ENCODE data around the gene UFSP1.

UFSP1 gene

GRCh38 chr7:100895956-100896731 lies 6.6 kb upstream of the UFSP1 start:
- DNase-seq (ENCODE audit: low read depth), result no peak

DNA sequence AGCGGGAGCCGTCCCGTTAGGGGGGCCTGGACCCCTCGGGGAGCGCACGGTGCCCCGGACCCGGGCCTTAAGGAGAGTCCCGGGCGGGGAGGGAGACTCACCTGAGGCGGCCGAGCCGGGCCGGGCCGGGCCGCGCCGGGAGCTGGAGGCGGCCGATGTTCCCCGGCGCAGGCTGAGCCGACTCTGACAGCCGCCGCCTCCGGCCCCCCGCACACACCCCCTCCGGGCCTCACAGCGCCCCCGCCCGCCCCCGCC lies 6.1 kb upstream of the UFSP1 start, which contains the start of gene ACHE:
TSS of gene ACHE (minus strand) at position 188 of the 255 bp plus-strand sequence. CDS start 1,656 bp downstream, outside the sequence.
- DNase-seq (ENCODE audit: low read depth), result no peak

DNA sequence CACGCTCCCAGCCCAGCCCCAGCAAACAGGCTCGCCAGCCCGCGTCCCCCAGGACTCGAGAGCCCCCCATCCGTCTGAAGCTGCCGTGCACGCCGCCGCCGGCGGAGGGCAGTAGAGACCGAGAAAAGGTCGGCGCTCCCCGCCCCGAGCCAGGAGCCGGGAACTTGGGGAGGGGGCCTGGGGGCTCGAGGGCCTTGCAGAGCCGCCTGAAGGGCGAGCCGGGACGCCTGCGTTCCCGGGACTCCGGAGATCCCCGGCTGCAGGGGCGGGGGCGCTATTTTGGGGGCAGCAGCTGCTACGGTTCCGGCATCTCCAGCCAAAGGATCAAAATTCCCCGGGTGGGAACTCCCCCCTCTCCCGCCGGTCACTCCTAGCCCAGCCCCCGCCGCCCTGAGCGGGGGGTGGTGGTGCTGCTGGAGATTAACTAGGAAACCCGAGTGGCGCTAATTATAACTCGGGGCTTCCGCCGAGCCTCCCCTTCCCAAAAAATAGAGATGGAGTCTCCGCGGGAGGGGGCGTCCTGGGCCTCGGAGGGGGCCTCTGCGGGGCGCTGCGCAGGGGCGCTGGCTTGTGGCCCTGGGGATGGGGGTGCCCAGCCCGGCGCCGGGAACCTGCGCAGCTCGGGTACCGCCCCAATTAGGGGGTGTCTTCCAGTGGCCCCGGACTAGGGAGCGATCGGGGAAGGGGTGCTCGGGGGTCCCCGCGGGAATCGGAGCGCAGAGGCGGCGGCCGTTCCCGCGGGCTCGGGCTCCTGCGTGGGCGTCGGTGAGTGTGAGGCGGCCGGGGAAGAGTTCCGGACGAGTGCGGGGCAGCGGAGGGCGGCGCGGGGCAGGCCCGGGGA lies 5.6 kb upstream of the UFSP1 start:
- no peak for DNase-seq (ENCODE audit: low read depth)

- no peak for DNase-seq (ENCODE audit: low read depth)
These were observed 4.6 kb upstream of the UFSP1 start for GRCh38 chr7:100893910-100894721.

GRCh38 chr7:100893318-100893895 lies 3.9 kb upstream of the UFSP1 start:
- DNase-seq (ENCODE audit: low read depth), result no peak

- no peak for DNase-seq (ENCODE audit: low read depth)
These were observed 3.1 kb upstream of the UFSP1 start for GRCh38 chr7:100892364-100893317.

DNA sequence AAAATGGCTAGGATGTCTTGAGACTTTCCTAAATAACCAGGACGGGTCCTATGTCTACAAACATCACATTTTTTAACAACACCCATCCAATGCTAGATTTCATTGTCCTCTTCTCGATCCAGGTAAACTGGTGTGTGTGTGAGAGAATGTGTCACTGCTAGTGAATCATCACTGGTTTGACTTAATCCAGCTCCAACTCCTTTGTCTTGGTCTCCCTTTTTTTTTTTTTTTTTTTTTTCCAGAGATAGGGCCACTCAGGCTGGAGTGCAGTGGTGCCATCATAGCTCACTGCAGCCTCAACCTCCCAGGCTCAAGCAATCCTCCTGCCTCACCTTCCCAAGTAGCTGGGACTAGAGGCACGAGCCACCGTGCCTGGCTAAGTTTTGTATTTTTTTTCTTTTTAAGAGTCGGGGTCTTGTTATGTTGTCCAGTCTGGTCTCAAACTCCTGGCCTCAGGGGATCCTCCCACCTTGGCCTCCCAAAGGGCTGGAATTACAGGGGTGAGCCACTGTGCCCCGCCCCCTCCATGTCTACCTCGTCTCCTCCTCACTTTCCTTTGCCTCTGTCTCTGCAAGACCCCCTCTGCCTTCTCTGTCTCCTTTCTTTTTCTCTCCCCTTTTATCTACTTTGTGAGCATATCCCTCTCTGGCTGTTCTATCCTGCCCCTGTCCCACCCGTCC lies 2.2 kb upstream of the UFSP1 start:
- no peak for DNase-seq (ENCODE audit: low read depth)

DNA sequence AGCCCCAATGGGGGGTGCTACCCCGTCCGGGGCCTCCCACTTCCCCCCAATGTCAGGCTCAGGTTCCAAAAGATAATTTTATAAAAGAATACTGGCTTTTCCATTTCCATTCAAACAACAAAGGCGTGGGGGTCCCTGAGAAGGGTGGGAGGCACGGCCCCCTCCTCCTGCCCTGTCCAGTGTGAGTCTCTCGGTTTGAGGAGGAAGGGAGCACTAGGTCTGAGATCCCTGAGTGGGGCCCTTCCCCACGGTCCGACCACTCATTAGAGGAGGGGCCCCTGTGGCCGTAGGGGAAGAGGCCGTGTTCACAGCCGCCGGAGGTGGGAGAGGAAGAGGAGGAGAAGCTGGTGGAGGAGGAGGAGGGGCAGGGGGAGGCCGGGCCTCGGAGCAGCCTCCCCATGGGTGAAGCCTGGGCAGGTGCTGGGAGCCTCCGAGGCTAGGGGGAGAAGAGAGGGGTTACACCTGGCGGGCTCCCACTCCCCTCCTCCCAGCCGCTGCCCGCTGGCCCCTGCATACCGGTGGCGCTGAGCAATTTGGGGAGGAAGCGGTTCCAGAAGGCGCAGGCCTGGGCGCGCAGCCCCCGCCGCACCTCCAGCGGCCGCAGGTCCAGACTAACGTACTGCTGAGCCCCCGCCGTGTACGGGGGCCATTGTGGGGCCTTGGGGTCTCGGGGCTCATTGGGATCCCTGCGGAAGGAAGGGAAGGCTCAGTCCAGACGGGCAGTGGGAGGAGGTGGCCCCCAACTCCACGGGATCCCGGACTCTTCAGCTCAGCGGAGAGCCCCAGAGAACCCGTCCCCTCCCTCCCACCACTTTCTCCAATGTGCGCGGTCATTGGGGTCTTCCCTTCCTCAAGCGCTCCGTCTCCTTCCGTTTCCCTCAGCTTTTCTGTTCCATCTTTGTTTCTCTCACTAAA lies 1.4 kb upstream of the UFSP1 start:
- peak; percentile 70 for DNase-seq (ENCODE audit: low read depth)

- no peak for DNase-seq (ENCODE audit: low read depth)
These were observed 1.1 kb downstream of the UFSP1 start for GRCh38 chr7:100888291-100888987.

GRCh38 chr7:100887516-100888290 lies 1.8 kb downstream of the UFSP1 start:
- DNase-seq (ENCODE audit: low read depth), result no peak

- DNase-seq (ENCODE audit: low read depth), result no peak
These were observed 2.5 kb downstream of the UFSP1 start for GRCh38 chr7:100886936-100887515.

- no peak for DNase-seq (ENCODE audit: low read depth)
These were observed 3.2 kb downstream of the UFSP1 start for GRCh38 chr7:100886142-100886935.

- no peak for DNase-seq (ENCODE audit: low read depth)
These were observed 3.9 kb downstream of the UFSP1 start for GRCh38 chr7:100885440-100886141.

- DNase-seq (ENCODE audit: low read depth), result no peak
These were observed 4.6 kb downstream of the UFSP1 start for GRCh38 chr7:100884736-100885439.

DNA sequence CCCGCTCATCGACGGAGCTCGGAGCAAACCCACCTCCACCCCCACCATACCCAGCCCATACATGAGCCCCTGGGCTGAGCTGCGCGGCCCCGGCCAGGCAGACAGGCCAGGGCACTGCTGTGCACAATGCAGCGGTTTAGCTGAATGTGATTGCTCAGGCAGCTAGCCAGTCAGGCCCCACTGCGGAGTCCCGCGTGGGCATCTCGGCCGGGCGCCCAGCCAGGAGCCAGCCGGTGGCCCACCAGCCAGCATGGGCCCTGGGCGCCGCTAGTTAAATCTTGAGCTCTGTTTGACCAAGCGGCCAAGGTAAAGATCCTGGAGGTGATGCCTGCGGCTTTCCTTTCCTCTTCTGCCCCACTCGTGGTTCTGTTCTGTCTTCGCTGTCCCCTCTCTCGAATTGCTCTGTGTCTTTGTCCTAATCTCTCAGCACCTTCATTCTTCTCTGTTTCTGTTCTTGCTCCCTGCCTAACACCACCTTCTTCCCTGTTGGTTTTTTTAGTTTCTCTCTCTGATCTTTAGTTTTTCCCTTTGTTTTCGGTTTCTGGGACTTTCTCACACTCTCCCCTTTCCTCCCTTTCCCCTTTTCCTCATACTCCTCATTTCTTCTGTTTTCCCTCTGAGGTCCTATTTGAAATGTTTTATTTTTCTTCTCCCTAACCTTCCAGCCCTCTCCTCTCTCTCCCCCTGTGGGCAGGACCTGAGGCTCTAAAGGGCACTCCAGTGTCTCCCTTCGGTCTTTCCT lies 6.6 kb downstream of the UFSP1 start:
- DNase-seq (ENCODE audit: low read depth), result no peak

Data from CMK (cell line).